GM06990 (cell line): ENCODE data around the gene CAST.

Experiments
- DNase-seq: peaks from one replicate; pipeline ENCODE4 v3.0.0-alpha.2; 2011; ENCODE audit not compliant: insufficient read length; ENCODE audit errors: extremely low read depth
- H3K27me3 ChIP-seq: replicated peaks from 2 replicates; pipeline ENCODE4 v1.6.0; 2011; ENCODE audit warnings: low read length; ENCODE audit not compliant: control insufficient read depth, insufficient read depth
- H3K36me3 ChIP-seq: 2 replicates; pipeline ENCODE4 v1.5.1; 2011; ENCODE audit warnings: low read length; ENCODE audit not compliant: control insufficient read depth, insufficient read depth
- H3K4me3 ChIP-seq: replicated peaks from 2 replicates; pipeline ENCODE4 v1.5.1; 2011; ENCODE audit warnings: low read depth, mild to moderate bottlenecking, control low read depth, low read length
- CTCF ChIP-seq: IDR thresholded peaks from 2 replicates; pipeline ENCODE4 v1.5.1; 2011; ENCODE audit warnings: low read length, control low read depth, mild to moderate bottlenecking, inconsistent platforms; ENCODE audit not compliant: insufficient read depth, poor library complexity, severe bottlenecking

Gene CAST

GRCh38 chr5:96816991-96817390 lies 154.8 kb downstream of the CAST start:
- no peaks in the 10 kb centered on the region for H3K36me3 ChIP-seq
- no peaks in the 10 kb centered on the region for H3K27me3 ChIP-seq
- DNase-seq: peak; percentile 33
- H3K4me3 ChIP-seq: peak overlapping the region; percentile 53
- TF ChIP-seq CTCF: no peak

- no peak for TF ChIP-seq CTCF
- Histone ChIP-seq H3K36me3 (no peaks in the 10 kb centered on the region), H3K27me3 (no peaks in the 10 kb centered on the region), H3K4me3 (no peak overlapping the region)
- no peak for DNase-seq
These were observed 155.3 kb downstream of the CAST start for GRCh38 chr5:96817506-96817905.

GRCh38 chr5:96818125-96818788 lies 156.1 kb downstream of the CAST start:
- TF ChIP-seq CTCF: no peak
- H3K4me3 ChIP-seq: no peak overlapping the region

DNA sequence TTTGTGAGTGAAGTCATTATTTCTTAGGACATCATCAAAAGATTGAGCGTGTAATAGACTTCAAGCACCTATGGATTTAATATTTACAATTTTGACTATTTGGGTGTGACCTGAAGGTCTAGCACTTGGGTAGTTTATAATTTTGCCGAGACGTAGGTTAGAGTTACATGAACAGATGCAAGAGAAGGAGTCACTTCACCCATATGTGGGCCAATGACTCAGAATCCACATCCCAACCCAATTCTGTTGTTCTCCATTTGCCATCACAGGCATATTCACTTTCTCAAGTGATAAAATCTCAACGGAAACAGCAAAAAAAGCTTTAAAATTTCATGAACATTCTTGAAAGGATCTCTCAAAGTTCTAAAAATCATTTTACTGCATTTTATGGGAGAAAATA lies 157.6 kb downstream of the CAST start:
- Histone ChIP-seq H3K27me3 (no peaks in the 10 kb centered on the region), H3K36me3 (no peaks in the 10 kb centered on the region), H3K4me3 (no peak overlapping the region)
- TF ChIP-seq CTCF: no peak
- no peak for DNase-seq

More at GRCh38 chr5:96818125-96818788, 156.1 kb downstream of the CAST start:
- Histone ChIP-seq H3K36me3 (no peaks in the 10 kb centered on the region), H3K27me3 (no peaks in the 10 kb centered on the region)
- no peak for DNase-seq

DNA sequence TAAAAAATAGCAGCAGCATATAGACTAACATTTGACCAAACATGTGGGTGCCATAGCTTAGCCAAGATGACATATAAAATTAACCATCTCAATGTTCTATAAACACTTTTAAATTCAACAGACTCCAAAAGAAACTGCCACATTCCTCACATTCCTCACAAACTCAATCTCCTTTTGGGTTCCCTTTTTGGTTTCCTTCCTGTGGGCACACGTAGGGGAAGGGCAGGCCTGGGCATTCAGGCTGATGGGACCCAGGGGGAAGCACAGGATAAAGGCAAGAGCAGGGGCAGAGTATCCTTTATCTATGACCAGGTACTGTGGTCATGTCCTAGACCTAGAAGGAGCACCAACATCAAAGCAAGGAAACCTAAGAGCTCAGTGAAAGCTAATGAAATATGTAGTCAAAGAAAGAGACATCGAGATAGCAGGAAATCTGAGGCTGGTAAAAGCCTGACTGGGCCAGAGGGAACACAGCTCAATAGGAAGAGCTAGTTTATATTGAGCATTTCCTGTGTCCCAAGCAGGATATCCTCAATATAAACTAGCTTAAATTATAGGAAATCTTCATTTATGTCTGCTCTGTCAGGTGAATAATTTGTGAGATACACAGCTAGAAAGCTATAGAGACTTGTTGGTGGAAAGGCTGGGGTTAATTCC lies 159.2 kb downstream of the CAST start:
- Histone ChIP-seq H3K4me3 (no peak overlapping the region), H3K36me3 (no peaks in the 10 kb centered on the region), H3K27me3 (no peaks in the 10 kb centered on the region)
- TF ChIP-seq CTCF: no peak
- no peak for DNase-seq
